CD4-positive, alpha-beta T cell treated with Interleukin-10 for 1 hour (primary cell): ENCODE measurements around the gene COPS7A.

Experiments
- DNase-seq: peaks from one replicate; pipeline ENCODE4 v3.0.0-alpha.2; 2020

The COPS7A gene

GRCh38 chr12:6751767-6752166 lies 27.9 kb downstream of the COPS7A start:
- no peak for DNase-seq

GRCh38 chr12:6752167-6752920 lies 28.5 kb downstream of the COPS7A start:
- DNase-seq: no peak

- peak; percentile 98 for DNase-seq
Observed at GRCh38 chr12:6752921-6753771, 29.3 kb downstream of the COPS7A start, which contains the start of gene MLF2. Gene MLF2 (minus strand): TSS chr12:6753141. CDS start chr12:6752334, 807 bp downstream.

GRCh38 chr12:6753772-6754356 lies 30.0 kb downstream of the COPS7A start:
- DNase-seq: no peak

GRCh38 chr12:6754411-6754810 lies 30.6 kb downstream of the COPS7A start:
- DNase-seq: no peak

- DNase-seq: no peak
Observed at GRCh38 chr12:6757028-6757690, 33.3 kb downstream of the COPS7A start.

- no peak for DNase-seq
Observed at GRCh38 chr12:6758506-6759095, 34.8 kb downstream of the COPS7A start.

- DNase-seq: no peak
Observed at GRCh38 chr12:6759741-6760140, 35.9 kb downstream of the COPS7A start.

- no peak for DNase-seq
Observed at GRCh38 chr12:6763380-6763779, 39.5 kb downstream of the COPS7A start.

- peak; percentile 82 for DNase-seq
Observed at GRCh38 chr12:6764011-6764828, 40.4 kb downstream of the COPS7A start.

- DNase-seq: no peak
Observed at GRCh38 chr12:6765048-6765633, 41.3 kb downstream of the COPS7A start.

GRCh38 chr12:6765634-6766581 lies 42.1 kb downstream of the COPS7A start, which contains the start of gene PTMS:
Gene PTMS (plus strand): TSS chr12:6766363. CDS start chr12:6766706, 343 bp downstream.
- DNase-seq: no peak

GRCh38 chr12:6766651-6767349 lies 43.0 kb downstream of the COPS7A start:
- peak; percentile 55 for DNase-seq

GRCh38 chr12:6767353-6768319 lies 43.8 kb downstream of the COPS7A start:
- no peak for DNase-seq

GRCh38 chr12:6768437-6768914 lies 44.6 kb downstream of the COPS7A start:
- DNase-seq: no peak

GRCh38 chr12:6768990-6769389 lies 45.1 kb downstream of the COPS7A start:
- DNase-seq: no peak

GRCh38 chr12:6769666-6770065 lies 45.8 kb downstream of the COPS7A start:
- no peak for DNase-seq

GRCh38 chr12:6770094-6770493 lies 46.2 kb downstream of the COPS7A start:
- no peak for DNase-seq
